Upper lobe of left lung (tissue), 6 donors: ENCODE measurements around the gene SAMD8. TPM values are rescaled to one million over a fixed set of nuclear protein-coding genes. Genes with fewer than 3 reads are reported as not detected.
"Not testable (repeated sequence)": the region's sequence is repeated elsewhere in the genome, so short reads cannot be mapped to it uniquely, and the experiment has no call there.

ENCODE experiments used
- ATAC-seq, 2 donors: fragments of 200-7000 bp; cut with Tn5 transposase; one replicate each; pipeline ENCODE4 v1.9.1; 2022; ENCODE audit warnings: mild to moderate bottlenecking in 2 of 2, moderate library complexity in 2 of 2; ENCODE audit not compliant: low FRiP score in 2 of 2
- DNase-seq, 2 donors: peaks; one replicate each; pipeline ENCODE4 v3.0.0-alpha.2; 2019 to 2020
- H3K27ac ChIP-seq, 4 donors: fragments of 200-600 bp; sonication (generic); one replicate each; pipeline ENCODE4 v1.5.1; 2016 to 2019
- H3K27me3 ChIP-seq, 4 donors: fragments of 200-600 bp; sonication (generic); one replicate each; pipeline ENCODE4 v1.5.1; 2017 to 2019
- H3K36me3 ChIP-seq, 4 donors: fragments of 200-600 bp; sonication (generic); one replicate each; pipeline ENCODE4 v1.5.1; 2016 to 2019
- H3K4me1 ChIP-seq, 4 donors: fragments of 200-600 bp; sonication (generic); one replicate each; pipeline ENCODE4 v1.5.1; 2018 to 2019
- H3K4me3 ChIP-seq, 4 donors: fragments of 200-600 bp; sonication (generic); one replicate each; pipeline ENCODE4 v1.5.1; 2017 to 2019; ENCODE audit warnings: mild to moderate bottlenecking in 2 of 4, moderate library complexity in 1 of 4
- H3K9me3 ChIP-seq, 4 donors: fragments of 200-600 bp; sonication (generic); one replicate each; pipeline ENCODE4 v1.5.1; 2018 to 2019
- CTCF ChIP-seq, 6 experiments: fragments of 450-650 bp in 4 of 6; fragments of 200-600 bp in 2 of 6; sonication (generic) in 2 of 6; IDR thresholded peaks; one replicate each; pipeline ENCODE4 v1.5.1; 2016 to 2019; ENCODE audit warnings: antibody characterized with exemption in 6 of 6
- EP300 ChIP-seq, 4 donors: sonication (generic); formaldehyde crosslinking; IDR thresholded peaks; one replicate each; pipeline ENCODE4 v1.5.1; 2017; ENCODE audit warnings: antibody characterized with exemption in 4 of 4, control low read depth in 2 of 4
- POLR2A ChIP-seq, 4 donors: fragments of 450-650 bp; IDR thresholded peaks; one replicate each; pipeline ENCODE4 v1.5.1; 2016 to 2017; ENCODE audit warnings: antibody characterized with exemption in 4 of 4, mild to moderate bottlenecking in 2 of 4
- POLR2AphosphoS5 ChIP-seq, 2 donors: sonication (generic); formaldehyde crosslinking; IDR thresholded peaks; one replicate each; pipeline ENCODE4 v1.5.1; 2017; ENCODE audit warnings: antibody characterized with exemption in 2 of 2
- WGBS, 2 donors: methylation state at CpG; one replicate each; pipeline ENCODE4 v1.1.5; 2017 to 2018; 5-methylcytosine and 5-hydroxymethylcytosine counted together
- total RNA-seq, 6 donors: library from RNA; depleted of rRNA in 4 of 6; stranded (reverse); fragments of >200 nt in 4 of 6; gene quantifications; one replicate each; pipeline versions ENCODE4 v1.1.0 to v1.2.1, GENCODE V29; 2016 to 2021
- donor health status: DM: no; HTN: no; CAD: no; lungs with moderate emphysema.
- donor health status: DM: no; HTN: yes; CAD: no; lungs with severe emphysema.

The SAMD8 gene
- total RNA-seq, 6 donors from 2014 or later, result 8.4 to 36.2 (median 18.0) TPM

GRCh38 chr10:75202321-75203045 lies 91.0 kb downstream of the SAMD8 start:
- Histone ChIP-seq H3K9me3 (no peaks in the 10 kb centered on the region), H3K27ac (peak overlapping the region in 3 of 4 donors; percentile 2 to 56 (median 34)), H3K36me3 (no peaks in the 10 kb centered on the region), H3K27me3 (no peaks in the 10 kb centered on the region), H3K4me1 (peaks cover 0 to 12% (median 8%) of the 10 kb centered on the region in 4 donors), H3K4me3 (no peak overlapping the region)
- 50 to 67% methylated on average over 1 of the region's 1 CpG for WGBS, 2 donors
- ATAC-seq, result peak; percentile 80 to 97
- DNase-seq, result peak in 1 of 2 donors; percentile 56
- TF ChIP-seq CTCF (IDR thresholded peaks at IDR 0.05) (no peak), POLR2A (IDR thresholded peaks at IDR 0.05) (no peak), EP300 (IDR thresholded peaks at IDR 0.05) (no peak), POLR2AphosphoS5 (IDR thresholded peaks at IDR 0.05) (peak in 1 of 2 donors; percentile 19)

- H3K4me3 ChIP-seq, DNase-seq, H3K9me3 ChIP-seq, H3K36me3 ChIP-seq, H3K27me3 ChIP-seq: not testable (repeated sequence)
- peak in 1 of 2 donors; percentile 60 for ATAC-seq
- Histone ChIP-seq H3K4me1 (peaks cover 0 to 12% (median 8%) of the 10 kb centered on the region in 4 donors), H3K27ac (peak overlapping the region in 3 of 4 donors; percentile 2 to 56 (median 34))
- 83 to 88% methylated on average over 11 of the region's 11 CpGs for WGBS, 2 donors
These were observed 91.7 kb downstream of the SAMD8 start for GRCh38 chr10:75203046-75203620.

GRCh38 chr10:75203724-75204123 lies 92.3 kb downstream of the SAMD8 start:
- Histone ChIP-seq H3K4me3 (no peak overlapping the region), H3K36me3 (no peaks in the 10 kb centered on the region), H3K4me1 (peaks cover 0 to 12% (median 8%) of the 10 kb centered on the region in 4 donors), H3K27me3 (no peaks in the 10 kb centered on the region), H3K9me3 (no peaks in the 10 kb centered on the region), H3K27ac (no peak overlapping the region)
- no peak for TF ChIP-seq CTCF (IDR thresholded peaks at IDR 0.05)
- no peak for TF ChIP-seq POLR2A (IDR thresholded peaks at IDR 0.05)
- TF ChIP-seq POLR2AphosphoS5 (IDR thresholded peaks at IDR 0.05), result no peak
- no peak for TF ChIP-seq EP300 (IDR thresholded peaks at IDR 0.05)
- ATAC-seq (no peak), DNase-seq (no peak)
- 91 to 97% methylated on average over 5 of the region's 5 CpGs for WGBS, 2 donors

- DNase-seq, result no peak
- TF ChIP-seq CTCF (IDR thresholded peaks at IDR 0.05) (no peak), POLR2AphosphoS5 (IDR thresholded peaks at IDR 0.05) (no peak), POLR2A (IDR thresholded peaks at IDR 0.05) (no peak), EP300 (IDR thresholded peaks at IDR 0.05) (no peak)
- 95 to 100% methylated on average over 2 of the region's 2 CpGs for WGBS, 2 donors
- no peaks in the 10 kb centered on the region for H3K27me3 ChIP-seq
- peaks cover 4 to 18% (median 12%) of the 10 kb centered on the region in 4 donors for H3K4me1 ChIP-seq
- no peak overlapping the region for H3K27ac ChIP-seq
- ATAC-seq, result no peak
- H3K9me3 ChIP-seq, result no peaks in the 10 kb centered on the region
- no peak overlapping the region for H3K4me3 ChIP-seq
- H3K36me3 ChIP-seq, result no peaks in the 10 kb centered on the region
These were observed 94.5 kb downstream of the SAMD8 start for GRCh38 chr10:75205908-75206307.

- DNase-seq, H3K27me3 ChIP-seq, ATAC-seq, H3K9me3 ChIP-seq, H3K27ac ChIP-seq, H3K4me3 ChIP-seq, H3K36me3 ChIP-seq: not testable (repeated sequence)
- peaks cover 6 to 22% (median 14%) of the 10 kb centered on the region in 4 donors for H3K4me1 ChIP-seq
- 79 to 85% methylated on average over 14 of the region's 14 CpGs for WGBS, 2 donors
These were observed 95.2 kb downstream of the SAMD8 start for GRCh38 chr10:75206638-75207037.
